ENCODE results near the gene KLK1. TPM values are rescaled to one million over a fixed set of nuclear protein-coding genes. Genes with fewer than 3 reads are reported as not detected.

The KLK1 gene
- polyA plus RNA-seq, 1 of the 3 experiments (the other 2 are of a cell fraction): not detected

DNA sequence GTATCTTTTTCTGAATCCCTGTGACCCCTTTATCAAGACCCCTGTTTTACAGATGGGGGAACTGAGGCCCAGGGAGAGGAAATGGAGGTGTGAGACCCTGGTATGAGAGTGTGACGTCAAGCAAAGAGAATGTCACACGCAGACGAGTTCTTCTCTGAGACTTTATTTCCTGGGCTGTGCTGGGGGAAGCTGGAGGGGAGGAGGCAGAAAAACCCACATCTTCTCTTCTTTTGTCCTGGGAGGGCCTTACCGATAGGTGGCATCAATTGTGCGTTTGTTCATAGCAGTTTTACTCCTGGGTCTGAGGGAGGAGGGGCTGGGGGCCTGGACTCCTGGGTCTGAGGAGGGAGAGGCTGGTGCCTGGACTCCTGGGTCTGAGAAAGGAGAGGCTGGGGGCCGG is 14.7 kb upstream of the KLK1 start:
- DNase-seq: no peak
- Histone ChIP-seq H2AFZ (ENCODE audit: low read depth) (no peak overlapping the region), H3K4me1 (ENCODE audit: control insufficient read depth in 1 of 2, insufficient read depth in 2 of 2, low read depth in 1 of 2, low read length in 1 of 2) (peaks cover 0 to 7% of the 10 kb centered on the region in 2 experiments; a peak in 1 of 4 replicates), H3F3A (replicated peaks; ENCODE audit: insufficient read depth) (no peaks in the 10 kb centered on the region), H3K4me2 (no peak overlapping the region), H3K9me2 (no peaks in the 10 kb centered on the region), H3K4me3 (ENCODE audit: low read depth in 2 of 2, low read length in 1 of 2) (no peak overlapping the region), H3K27ac (ENCODE audit: low read depth in 2 of 2, low read length in 1 of 2) (no peak overlapping the region), H4K20me1 (ENCODE audit: insufficient read depth) (no peaks in the 10 kb centered on the region), H3K27me3 (ENCODE audit: insufficient read depth) (peaks cover 22% of the 10 kb centered on the region; the same call in 1 of the 2 replicates), H3K9me3 (no peaks in the 10 kb centered on the region), H3K9ac (no peak overlapping the region), H3K79me2 (ENCODE audit: insufficient read depth) (no peaks in the 10 kb centered on the region), H3K36me3 (replicated peaks in 1 of 2; ENCODE audit: control insufficient read depth in 1 of 2, insufficient read depth in 2 of 2, low read length in 1 of 2) (no peaks in the 10 kb centered on the region)
- CTCF ChIA-PET: interaction anchor here (0.6 kb wide), 1 partner anchor 25 kb away, joined by 3 read pairs; no protein-coding TSS in a partner anchor
- 0% methylated on average over 6 of the region's 6 CpGs for WGBS (ENCODE audit: low lambda C conversion rate)
- peak; percentile 22; the same call in 1 of the 2 replicates for TF ChIP-seq RAD21 (IDR thresholded peaks at IDR 0.05; ENCODE audit: low read length)
- TF ChIP-seq, protein P1, sequence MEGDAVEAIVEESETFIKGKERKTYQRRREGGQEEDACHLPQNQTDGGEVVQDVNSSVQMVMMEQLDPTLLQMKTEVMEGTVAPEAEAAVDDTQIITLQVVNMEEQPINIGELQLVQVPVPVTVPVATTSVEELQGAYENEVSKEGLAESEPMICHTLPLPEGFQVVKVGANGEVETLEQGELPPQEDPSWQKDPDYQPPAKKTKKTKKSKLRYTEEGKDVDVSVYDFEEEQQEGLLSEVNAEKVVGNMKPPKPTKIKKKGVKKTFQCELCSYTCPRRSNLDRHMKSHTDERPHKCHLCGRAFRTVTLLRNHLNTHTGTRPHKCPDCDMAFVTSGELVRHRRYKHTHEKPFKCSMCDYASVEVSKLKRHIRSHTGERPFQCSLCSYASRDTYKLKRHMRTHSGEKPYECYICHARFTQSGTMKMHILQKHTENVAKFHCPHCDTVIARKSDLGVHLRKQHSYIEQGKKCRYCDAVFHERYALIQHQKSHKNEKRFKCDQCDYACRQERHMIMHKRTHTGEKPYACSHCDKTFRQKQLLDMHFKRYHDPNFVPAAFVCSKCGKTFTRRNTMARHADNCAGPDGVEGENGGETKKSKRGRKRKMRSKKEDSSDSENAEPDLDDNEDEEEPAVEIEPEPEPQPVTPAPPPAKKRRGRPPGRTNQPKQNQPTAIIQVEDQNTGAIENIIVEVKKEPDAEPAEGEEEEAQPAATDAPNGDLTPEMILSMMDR (IDR thresholded peaks at IDR 0.05): peak; percentile 29; the same call in 1 of the 2 replicates
- TF ChIP-seq, protein P2, sequence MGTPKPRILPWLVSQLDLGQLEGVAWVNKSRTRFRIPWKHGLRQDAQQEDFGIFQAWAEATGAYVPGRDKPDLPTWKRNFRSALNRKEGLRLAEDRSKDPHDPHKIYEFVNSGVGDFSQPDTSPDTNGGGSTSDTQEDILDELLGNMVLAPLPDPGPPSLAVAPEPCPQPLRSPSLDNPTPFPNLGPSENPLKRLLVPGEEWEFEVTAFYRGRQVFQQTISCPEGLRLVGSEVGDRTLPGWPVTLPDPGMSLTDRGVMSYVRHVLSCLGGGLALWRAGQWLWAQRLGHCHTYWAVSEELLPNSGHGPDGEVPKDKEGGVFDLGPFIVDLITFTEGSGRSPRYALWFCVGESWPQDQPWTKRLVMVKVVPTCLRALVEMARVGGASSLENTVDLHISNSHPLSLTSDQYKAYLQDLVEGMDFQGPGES (IDR thresholded peaks at IDR 0.05; ENCODE audit: low read depth, low read length): no peak
- POLR2A ChIA-PET: no interaction called here

DNA sequence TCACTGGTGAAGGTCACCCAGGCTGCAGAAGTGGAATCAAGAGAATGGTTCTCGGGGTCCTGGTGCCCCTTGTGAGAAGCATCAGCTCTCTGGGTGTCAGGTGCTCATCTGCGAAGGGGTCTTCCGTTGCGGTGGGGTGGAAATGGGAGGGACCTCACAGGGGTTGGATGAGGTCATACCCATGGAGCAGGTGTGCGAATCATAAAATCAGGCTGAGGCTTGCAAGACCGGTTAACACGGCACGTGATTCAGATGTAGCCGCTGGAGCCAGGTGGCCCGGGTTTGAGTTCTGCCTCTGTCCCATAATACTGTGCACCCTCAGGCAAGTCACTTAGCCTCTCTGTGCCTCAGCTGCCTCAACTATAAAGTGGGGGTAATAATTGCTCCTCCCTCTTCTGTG is 13.7 kb upstream of the KLK1 start:
- no peak for TF ChIP-seq EP300 (IDR thresholded peaks at IDR 0.05; ENCODE audit: borderline replicate concordance in 1 of 2, low read depth in 1 of 2, low read length in 1 of 2)
- no peak for TF ChIP-seq NRF1 (IDR thresholded peaks at IDR 0.05; ENCODE audit: low read depth, low read length)
- TF ChIP-seq NFIC (IDR thresholded peaks at IDR 0.05; ENCODE audit: borderline replicate concordance): no peak
- no peak for TF ChIP-seq ELF1 (IDR thresholded peaks at IDR 0.05)
- TF ChIP-seq, protein P3, sequence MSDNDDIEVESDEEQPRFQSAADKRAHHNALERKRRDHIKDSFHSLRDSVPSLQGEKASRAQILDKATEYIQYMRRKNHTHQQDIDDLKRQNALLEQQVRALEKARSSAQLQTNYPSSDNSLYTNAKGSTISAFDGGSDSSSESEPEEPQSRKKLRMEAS (IDR thresholded peaks at IDR 0.05; ENCODE audit: low read depth): no peak
- TF ChIP-seq SIN3A (IDR thresholded peaks at IDR 0.05; ENCODE audit: borderline replicate concordance, low read depth, low read length): no peak
- TF ChIP-seq, protein P1 (IDR thresholded peaks at IDR 0.05): no peak
- no peak for TF ChIP-seq RXRA (IDR thresholded peaks at IDR 0.05; ENCODE audit: borderline replicate concordance, low read depth)
- TF ChIP-seq, protein P4, sequence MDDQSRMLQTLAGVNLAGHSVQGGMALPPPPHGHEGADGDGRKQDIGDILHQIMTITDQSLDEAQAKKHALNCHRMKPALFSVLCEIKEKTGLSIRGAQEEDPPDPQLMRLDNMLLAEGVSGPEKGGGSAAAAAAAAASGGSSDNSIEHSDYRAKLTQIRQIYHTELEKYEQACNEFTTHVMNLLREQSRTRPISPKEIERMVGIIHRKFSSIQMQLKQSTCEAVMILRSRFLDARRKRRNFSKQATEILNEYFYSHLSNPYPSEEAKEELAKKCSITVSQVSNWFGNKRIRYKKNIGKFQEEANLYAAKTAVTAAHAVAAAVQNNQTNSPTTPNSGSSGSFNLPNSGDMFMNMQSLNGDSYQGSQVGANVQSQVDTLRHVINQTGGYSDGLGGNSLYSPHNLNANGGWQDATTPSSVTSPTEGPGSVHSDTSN (IDR thresholded peaks at IDR 0.05): no peak
- TF ChIP-seq POLR2AphosphoS5 (IDR thresholded peaks at IDR 0.05; ENCODE audit: low read depth, low read length): no peak
- WGBS (ENCODE audit: low lambda C conversion rate): 25% methylated on average over 8 of the region's 10 CpGs
- CTCF ChIA-PET: interaction anchor here (0.6 to 0.7 kb wide), 2 partner anchors 44 to 85 kb away, joined by 3 read pairs; no protein-coding TSS in a partner anchor
- Histone ChIP-seq H3K27me3 (ENCODE audit: insufficient read depth) (peaks cover 22% of the 10 kb centered on the region; the same call in 1 of the 2 replicates), H3K9me3 (no peaks in the 10 kb centered on the region), H2AFZ (ENCODE audit: low read depth) (no peak overlapping the region), H3K79me2 (ENCODE audit: insufficient read depth) (no peaks in the 10 kb centered on the region), H3K9ac (no peak overlapping the region), H3K36me3 (replicated peaks in 1 of 2; ENCODE audit: control insufficient read depth in 1 of 2, insufficient read depth in 2 of 2, low read length in 1 of 2) (no peaks in the 10 kb centered on the region), H3F3A (replicated peaks; ENCODE audit: insufficient read depth) (no peaks in the 10 kb centered on the region), H3K4me1 (ENCODE audit: control insufficient read depth in 1 of 2, insufficient read depth in 2 of 2, low read depth in 1 of 2, low read length in 1 of 2) (peaks cover 0 to 7% of the 10 kb centered on the region in 2 experiments; a peak in 1 of 4 replicates), H3K4me2 (no peak overlapping the region), H3K4me3 (ENCODE audit: low read depth in 2 of 2, low read length in 1 of 2) (no peak overlapping the region), H3K27ac (ENCODE audit: low read depth in 2 of 2, low read length in 1 of 2) (no peak overlapping the region), H3K9me2 (no peaks in the 10 kb centered on the region), H4K20me1 (ENCODE audit: insufficient read depth) (no peaks in the 10 kb centered on the region)
- DNase-seq: no peak
- POLR2A ChIA-PET: no interaction called here
